ENCODE measurements around the gene NECAB3. TPM values are rescaled to one million over a fixed set of nuclear protein-coding genes. Genes with fewer than 3 reads are reported as not detected.

The NECAB3 gene
- polyA plus RNA-seq, 1 of the 3 experiments (the other 2 are of a cell fraction): 20.1 TPM

GRCh38 chr20:33680686-33681085 lies 6.5 kb upstream of the NECAB3 start:
- no peak overlapping the region for H3K27ac ChIP-seq (ENCODE audit: low read depth in 2 of 2, low read length in 1 of 2)
- no peaks in the 10 kb centered on the region for H3K36me3 ChIP-seq (replicated peaks in 1 of 2; ENCODE audit: control insufficient read depth in 1 of 2, insufficient read depth in 2 of 2, low read length in 1 of 2)
- H3K9me2 ChIP-seq: no peaks in the 10 kb centered on the region
- no peak overlapping the region for H3K4me3 ChIP-seq (ENCODE audit: low read depth in 2 of 2, low read length in 1 of 2)
- no peaks in the 10 kb centered on the region for H3F3A ChIP-seq (replicated peaks; ENCODE audit: insufficient read depth)
- no peak for TF ChIP-seq SIN3A (IDR thresholded peaks at IDR 0.05; ENCODE audit: borderline replicate concordance, low read depth, low read length)
- no peak for TF ChIP-seq CHD2 (IDR thresholded peaks at IDR 0.05; ENCODE audit: low read length, partially characterized antibody)
- TF ChIP-seq ZBTB33 (IDR thresholded peaks at IDR 0.05; ENCODE audit: borderline replicate concordance, low read depth): no peak
- TF ChIP-seq USF2 (IDR thresholded peaks at IDR 0.05; ENCODE audit: borderline replicate concordance, low read depth, low read length): no peak
- TF ChIP-seq MAX (IDR thresholded peaks at IDR 0.05; ENCODE audit: low read depth): no peak
- no peak for TF ChIP-seq RAD21 (IDR thresholded peaks at IDR 0.05; ENCODE audit: low read length)
- TF ChIP-seq JUND (IDR thresholded peaks at IDR 0.05): no peak
- TF ChIP-seq TEAD4 (IDR thresholded peaks at IDR 0.05; ENCODE audit: borderline replicate concordance, insufficient read depth): no peak
- TF ChIP-seq POLR2AphosphoS5 (IDR thresholded peaks at IDR 0.05; ENCODE audit: low read depth, low read length): no peak
- no peak for TF ChIP-seq RXRA (IDR thresholded peaks at IDR 0.05; ENCODE audit: borderline replicate concordance, low read depth)
- TF ChIP-seq TAF1 (IDR thresholded peaks at IDR 0.05; ENCODE audit: borderline replicate concordance, low read depth, low read length): no peak
- TF ChIP-seq YY1 (IDR thresholded peaks at IDR 0.05; ENCODE audit: low read depth): no peak
- no peak for TF ChIP-seq EZH2phosphoT487 (IDR thresholded peaks at IDR 0.05; ENCODE audit: borderline replicate concordance, low read depth)
- POLR2A ChIA-PET: no interaction called here
- no peak overlapping the region for H3K9ac ChIP-seq
- no peak overlapping the region for H3K4me2 ChIP-seq
- H3K79me2 ChIP-seq (ENCODE audit: insufficient read depth): peaks cover 35% of the 10 kb centered on the region
- CTCF ChIA-PET: interaction anchor here (1.6 to 4.3 kb wide), 3 partner anchors 12 to 51 kb away, joined by 4 to 34 read pairs (median 7); partner anchors contain the start of genes ACTL10 and ZNF341
- no peak overlapping the region for H2AFZ ChIP-seq (ENCODE audit: low read depth)
- 100% methylated on average over 2 of the region's 2 CpGs for WGBS (ENCODE audit: low lambda C conversion rate)
- peaks cover 7 to 14% of the 10 kb centered on the region in 2 experiments; a peak in 2 of 4 replicates for H3K4me1 ChIP-seq (ENCODE audit: control insufficient read depth in 1 of 2, insufficient read depth in 2 of 2, low read depth in 1 of 2, low read length in 1 of 2)
- H4K20me1 ChIP-seq (ENCODE audit: insufficient read depth): peaks cover 6% of the 10 kb centered on the region; the same call in 1 of the 2 replicates
- H3K9me3 ChIP-seq: no peaks in the 10 kb centered on the region
- no peak for DNase-seq
- H3K27me3 ChIP-seq (ENCODE audit: insufficient read depth): no peaks in the 10 kb centered on the region

GRCh38 chr20:33679758-33680485 lies 5.7 kb upstream of the NECAB3 start:
- Histone ChIP-seq H3K4me1 (ENCODE audit: control insufficient read depth in 1 of 2, insufficient read depth in 2 of 2, low read depth in 1 of 2, low read length in 1 of 2) (peaks cover 2 to 12% of the 10 kb centered on the region in 2 experiments; a peak in 2 of 4 replicates), H3K9me3 (no peaks in the 10 kb centered on the region), H3K9me2 (no peaks in the 10 kb centered on the region), H4K20me1 (ENCODE audit: insufficient read depth) (peaks cover 6% of the 10 kb centered on the region; the same call in 1 of the 2 replicates), H3K36me3 (replicated peaks in 1 of 2; ENCODE audit: control insufficient read depth in 1 of 2, insufficient read depth in 2 of 2, low read length in 1 of 2) (no peaks in the 10 kb centered on the region), H3F3A (replicated peaks; ENCODE audit: insufficient read depth) (peaks cover 6% of the 10 kb centered on the region), H3K9ac (no peak overlapping the region), H3K79me2 (ENCODE audit: insufficient read depth) (peaks cover 29% of the 10 kb centered on the region), H2AFZ (ENCODE audit: low read depth) (no peak overlapping the region), H3K4me2 (no peak overlapping the region), H3K27ac (ENCODE audit: low read depth in 2 of 2, low read length in 1 of 2) (no peak overlapping the region), H3K4me3 (ENCODE audit: low read depth in 2 of 2, low read length in 1 of 2) (no peak overlapping the region), H3K27me3 (ENCODE audit: insufficient read depth) (no peaks in the 10 kb centered on the region)
- ChIA-PET POLR2A (no interaction called here), CTCF (interaction anchor here (0.8 to 4.3 kb wide), 3 partner anchors 12 to 52 kb away, joined by 3 to 34 read pairs (median 4); partner anchors contain the start of genes ACTL10 and ZNF341)
- no peak for DNase-seq
- 94% methylated on average over 7 of the region's 20 CpGs for WGBS (ENCODE audit: low lambda C conversion rate)
- TF ChIP-seq RCOR1 (IDR thresholded peaks at IDR 0.05; ENCODE audit: low read length) (no peak), USF2 (IDR thresholded peaks at IDR 0.05; ENCODE audit: borderline replicate concordance, low read depth, low read length) (no peak), RAD21 (IDR thresholded peaks at IDR 0.05; ENCODE audit: low read length) (no peak), NRF1 (IDR thresholded peaks at IDR 0.05; ENCODE audit: low read depth, low read length) (no peak), EZH2phosphoT487 (IDR thresholded peaks at IDR 0.05; ENCODE audit: borderline replicate concordance, low read depth) (no peak), ELF1 (IDR thresholded peaks at IDR 0.05) (no peak), FOXJ3 (CRISPR knock-in tag; IDR thresholded peaks at IDR 0.05) (no peak), NFIC (IDR thresholded peaks at IDR 0.05; ENCODE audit: borderline replicate concordance) (no peak), SMC3 (IDR thresholded peaks at IDR 0.05; ENCODE audit: low read depth, low read length) (no peak), MAX (IDR thresholded peaks at IDR 0.05; ENCODE audit: low read depth) (no peak), RFX5 (IDR thresholded peaks at IDR 0.05; ENCODE audit: low read length) (no peak), TEAD4 (IDR thresholded peaks at IDR 0.05; ENCODE audit: borderline replicate concordance, insufficient read depth) (no peak)
